Bronchial epithelial cell (primary cell): Measurements from ENCODE around the gene RNF186. TPM values are rescaled to one million over a fixed set of nuclear protein-coding genes. Genes with fewer than 3 reads are reported as not detected.

Experiments used
- DNase-seq: peaks from one replicate; pipeline ENCODE4 v3.0.0-alpha.2; 2010; ENCODE audit warnings: low read depth
- FAIRE-seq: peaks from 2 replicates; lab custom pipeline; 2011; peaks lifted over from hg19 to GRCh38; lab: Jason Lieb, UNC
- H3K27me3 ChIP-seq: 2 replicates; pipeline ENCODE4 v1.5.1; 2011; ENCODE audit warnings: low read length; ENCODE audit not compliant: control insufficient read depth, insufficient read depth
- H3K36me3 ChIP-seq: 2 replicates; pipeline ENCODE4 v1.5.1; 2011; ENCODE audit warnings: low read length; ENCODE audit not compliant: control insufficient read depth, insufficient read depth
- H3K4me3 ChIP-seq: 2 replicates; pipeline ENCODE4 v1.5.1; 2011; ENCODE audit warnings: mild to moderate bottlenecking, low read depth, low read length, control low read depth
- total RNA-seq: library from RNA; depleted of rRNA; stranded (reverse); fragments of >200 nt; gene quantifications from 2 replicates; pipeline ENCODE4 v1.2.1, GENCODE V29; 2014
- TF ChIP-seq, protein P1 (sequence below): IDR thresholded peaks from 2 replicates; pipeline ENCODE4 v1.5.1; 2011; ENCODE audit warnings: mild to moderate bottlenecking, moderate library complexity, low read length, control low read depth, inconsistent platforms; ENCODE audit not compliant: insufficient read depth, severe bottlenecking

RNF186 gene
- total RNA-seq, 1 donor from 2014 or later: not detected

DNA sequence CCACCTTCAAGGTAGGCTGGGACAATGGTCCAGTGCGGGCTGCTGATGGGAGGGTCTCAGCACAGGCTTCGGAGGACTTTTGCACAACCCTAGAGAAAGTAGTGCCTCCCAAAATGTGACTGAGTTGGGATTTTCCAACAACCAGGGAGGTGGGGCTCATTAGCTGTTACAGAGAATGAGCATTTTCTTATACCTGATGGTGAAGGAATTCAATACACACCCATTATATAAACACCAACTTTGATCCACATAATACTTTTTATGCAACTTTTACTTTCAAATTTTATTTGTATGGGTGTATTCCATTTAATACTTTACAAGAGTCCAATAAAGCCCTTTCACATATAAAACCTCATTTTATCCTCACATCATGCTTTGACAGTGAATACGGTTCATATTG lies 31.3 kb upstream of the RNF186 start:
- Histone ChIP-seq H3K27me3 (peaks cover 2% of the 10 kb centered on the region), H3K4me3 (no peak overlapping the region), H3K36me3 (no peaks in the 10 kb centered on the region)
- TF ChIP-seq, protein P1, sequence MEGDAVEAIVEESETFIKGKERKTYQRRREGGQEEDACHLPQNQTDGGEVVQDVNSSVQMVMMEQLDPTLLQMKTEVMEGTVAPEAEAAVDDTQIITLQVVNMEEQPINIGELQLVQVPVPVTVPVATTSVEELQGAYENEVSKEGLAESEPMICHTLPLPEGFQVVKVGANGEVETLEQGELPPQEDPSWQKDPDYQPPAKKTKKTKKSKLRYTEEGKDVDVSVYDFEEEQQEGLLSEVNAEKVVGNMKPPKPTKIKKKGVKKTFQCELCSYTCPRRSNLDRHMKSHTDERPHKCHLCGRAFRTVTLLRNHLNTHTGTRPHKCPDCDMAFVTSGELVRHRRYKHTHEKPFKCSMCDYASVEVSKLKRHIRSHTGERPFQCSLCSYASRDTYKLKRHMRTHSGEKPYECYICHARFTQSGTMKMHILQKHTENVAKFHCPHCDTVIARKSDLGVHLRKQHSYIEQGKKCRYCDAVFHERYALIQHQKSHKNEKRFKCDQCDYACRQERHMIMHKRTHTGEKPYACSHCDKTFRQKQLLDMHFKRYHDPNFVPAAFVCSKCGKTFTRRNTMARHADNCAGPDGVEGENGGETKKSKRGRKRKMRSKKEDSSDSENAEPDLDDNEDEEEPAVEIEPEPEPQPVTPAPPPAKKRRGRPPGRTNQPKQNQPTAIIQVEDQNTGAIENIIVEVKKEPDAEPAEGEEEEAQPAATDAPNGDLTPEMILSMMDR: no peak
- DNase-seq: no peak
- FAIRE-seq: no peak

DNA sequence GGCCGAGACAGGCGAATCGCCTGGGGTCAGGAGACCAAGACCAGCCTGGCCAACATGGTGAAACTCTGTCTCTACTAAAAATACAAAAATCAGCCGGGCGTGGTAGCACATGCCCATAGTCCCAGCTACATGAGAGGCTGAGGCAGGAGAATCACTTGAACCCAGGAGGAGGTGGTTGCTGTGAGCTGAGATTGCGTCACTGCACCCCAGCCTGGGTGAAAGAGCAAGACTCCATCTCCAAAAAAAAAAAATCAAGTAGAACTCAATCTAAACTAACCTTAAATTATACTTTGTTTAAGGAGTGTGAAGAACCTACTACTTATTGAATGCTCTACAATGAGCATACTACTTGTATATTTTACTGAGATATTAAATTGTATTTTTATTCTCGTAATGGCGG lies 30.5 kb upstream of the RNF186 start:
- H3K36me3 ChIP-seq: no peaks in the 10 kb centered on the region
- TF ChIP-seq, protein P1: no peak
- FAIRE-seq: no peak
- H3K27me3 ChIP-seq: peaks cover 2% of the 10 kb centered on the region
- no peak overlapping the region for H3K4me3 ChIP-seq
- no peak for DNase-seq

DNA sequence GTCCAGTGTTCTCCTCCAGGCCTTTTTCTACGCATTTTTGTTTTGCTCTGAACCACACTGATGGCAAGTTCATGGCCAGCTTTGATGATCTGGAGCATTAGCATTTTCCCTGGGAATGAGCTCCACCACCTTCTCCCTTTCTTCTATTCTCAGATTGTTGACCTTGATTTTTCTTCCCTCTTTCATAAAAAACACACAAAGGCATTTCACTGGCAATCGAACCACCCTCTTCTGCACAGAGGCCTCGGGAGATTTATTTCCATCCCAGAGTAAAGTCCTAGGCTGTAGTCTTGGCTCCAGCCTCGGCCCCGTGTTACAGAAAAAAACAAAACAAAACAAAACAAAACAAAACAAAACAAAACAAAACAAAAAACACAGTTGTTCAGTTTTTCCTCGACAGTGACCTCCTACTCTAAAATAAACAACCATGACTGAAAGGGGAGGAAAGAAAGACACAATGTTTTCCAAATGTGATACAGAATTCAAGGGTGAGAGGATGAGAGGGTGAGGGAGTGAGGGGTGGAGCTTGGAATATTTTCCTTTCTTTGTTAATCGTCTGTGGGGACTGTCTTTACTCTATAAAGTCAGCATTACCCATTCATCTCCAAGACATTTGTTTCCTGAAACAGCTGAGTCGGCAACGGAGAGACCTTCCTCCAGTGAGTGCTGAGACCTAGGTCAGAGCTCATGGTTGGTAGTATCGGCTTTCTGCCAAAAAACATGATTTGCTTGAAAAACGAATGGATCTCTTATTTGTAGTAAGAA lies 29.8 kb upstream of the RNF186 start:
- TF ChIP-seq, protein P1: no peak
- H3K27me3 ChIP-seq: peaks cover 2% of the 10 kb centered on the region
- FAIRE-seq: no peak
- H3K36me3 ChIP-seq: no peaks in the 10 kb centered on the region
- DNase-seq: no peak
- H3K4me3 ChIP-seq: no peak overlapping the region

DNA sequence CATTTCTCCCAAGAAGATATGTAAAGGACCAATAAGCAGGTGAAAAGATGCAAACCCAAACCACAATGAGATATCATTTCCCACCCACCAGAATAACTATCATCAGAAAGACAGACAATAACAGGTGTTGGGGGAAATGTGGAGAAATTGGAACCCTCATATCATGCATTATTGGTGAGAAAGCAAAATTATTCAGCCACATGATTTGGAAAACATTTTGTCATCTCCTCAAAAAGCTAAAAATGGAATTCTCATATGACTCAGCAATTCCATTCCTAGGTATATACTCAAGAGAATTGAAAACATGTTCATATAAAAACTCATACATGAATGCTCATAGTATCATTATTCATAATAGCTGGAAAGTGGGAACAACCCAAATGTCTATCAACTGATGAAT lies 25.1 kb upstream of the RNF186 start:
- DNase-seq (peak; percentile 9), FAIRE-seq (no peak)
- Histone ChIP-seq H3K36me3 (no peaks in the 10 kb centered on the region), H3K4me3 (no peak overlapping the region), H3K27me3 (no peaks in the 10 kb centered on the region)
- TF ChIP-seq, protein P1: no peak

DNA sequence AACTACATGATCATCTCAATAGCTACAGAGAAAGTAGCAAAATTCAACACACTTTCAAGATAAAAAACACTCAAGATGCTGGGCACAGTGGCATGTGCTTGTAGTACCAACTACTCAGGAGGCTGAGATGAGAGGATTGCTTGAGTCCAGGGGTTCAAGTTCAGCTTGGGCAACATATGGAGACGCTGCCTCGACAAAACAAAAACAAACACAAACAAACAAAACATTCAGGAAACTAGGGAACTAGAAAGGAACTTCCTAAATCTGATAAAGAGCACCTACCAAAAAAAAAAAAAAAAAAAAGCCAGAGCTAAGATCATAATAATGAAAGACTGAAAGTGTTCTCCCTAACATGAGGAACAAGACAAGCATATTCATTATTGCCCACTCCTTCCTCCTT lies 22.8 kb upstream of the RNF186 start:
- DNase-seq: no peak
- Histone ChIP-seq H3K4me3 (no peak overlapping the region), H3K36me3 (no peaks in the 10 kb centered on the region), H3K27me3 (no peaks in the 10 kb centered on the region)
- no peak for FAIRE-seq
- TF ChIP-seq, protein P1: no peak

DNA sequence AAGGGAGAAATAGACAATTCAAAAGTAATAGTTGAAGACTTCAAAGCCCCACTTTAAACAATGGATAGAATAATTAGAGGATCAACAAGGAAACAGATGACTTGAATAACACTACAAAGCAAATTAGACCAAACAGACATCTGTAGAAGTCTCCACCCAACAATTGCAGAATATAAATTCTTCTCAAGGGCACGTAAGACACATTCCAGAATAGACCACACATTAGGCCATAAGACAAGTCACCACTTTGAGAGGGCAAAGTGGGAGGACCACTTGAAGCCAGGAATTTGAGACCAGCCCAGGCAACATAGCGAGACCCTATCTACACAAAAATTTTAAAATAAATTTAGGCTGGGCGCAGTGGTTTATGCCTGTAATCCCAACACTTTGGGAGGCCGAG lies 20.5 kb upstream of the RNF186 start:
- H3K4me3 ChIP-seq: no peak overlapping the region
- DNase-seq (no peak), FAIRE-seq (no peak)
- no peaks in the 10 kb centered on the region for H3K36me3 ChIP-seq
- TF ChIP-seq, protein P1: no peak
- H3K27me3 ChIP-seq: no peaks in the 10 kb centered on the region
